Measurements from ENCODE around the gene SLC4A9. TPM values are rescaled to one million over a fixed set of nuclear protein-coding genes. Genes with fewer than 3 reads are reported as not detected.

Gene SLC4A9
- under 1 TPM; 0.07 to 0.56 TPM for total RNA-seq

GRCh38 chr5:140360101-140360500 is at the start of gene SLC4A9:
SLC4A9 (plus strand) TSS chr5:140360194; CDS start chr5:140360237, 43 bp downstream.
- Mint-ChIP-seq H3K4me1 (ENCODE audit: low read depth) (peaks cover 14% of the 10 kb centered on the region), H3K4me3 (no peak within 1 kb of the TSS), H3K27me3 (ENCODE audit: low read depth) (no peaks in the 10 kb centered on the region), H3K36me3 (ENCODE audit: insufficient read depth in 2 of 2) (no peaks in the 10 kb centered on the region), H3K27ac (no peak within 1 kb of the TSS), H3K9me3 (no peaks in the 10 kb centered on the region)
- DNase-seq (no peak), ATAC-seq (replicated peaks in 1 of 2) (no peak)

GRCh38 chr5:140310434-140310833 is 49.6 kb upstream of the SLC4A9 start:
- Mint-ChIP-seq H3K9me3 (no peaks in the 10 kb centered on the region), H3K4me1 (ENCODE audit: low read depth) (no peaks in the 10 kb centered on the region), H3K27me3 (ENCODE audit: low read depth) (no peaks in the 10 kb centered on the region), H3K4me3 (no peak overlapping the region), H3K27ac (no peak overlapping the region), H3K36me3 (ENCODE audit: insufficient read depth in 2 of 2) (no peaks in the 10 kb centered on the region)
- no peak for DNase-seq
- ATAC-seq (replicated peaks in 1 of 2), result no peak

- Mint-ChIP-seq H3K4me1 (ENCODE audit: low read depth) (no peaks in the 10 kb centered on the region), H3K4me3 (no peak overlapping the region), H3K27me3 (ENCODE audit: low read depth) (no peaks in the 10 kb centered on the region), H3K36me3 (ENCODE audit: insufficient read depth in 2 of 2) (no peaks in the 10 kb centered on the region), H3K9me3 (no peaks in the 10 kb centered on the region), H3K27ac (no peak overlapping the region)
- no peak for ATAC-seq (replicated peaks in 1 of 2)
- no peak for DNase-seq
Measured at GRCh38 chr5:140311011-140311467, 49.0 kb upstream of the SLC4A9 start.

- Mint-ChIP-seq H3K4me3 (no peak overlapping the region), H3K27ac (no peak overlapping the region), H3K27me3 (ENCODE audit: low read depth) (no peaks in the 10 kb centered on the region), H3K9me3 (no peaks in the 10 kb centered on the region), H3K36me3 (ENCODE audit: insufficient read depth in 2 of 2) (no peaks in the 10 kb centered on the region), H3K4me1 (ENCODE audit: low read depth) (no peaks in the 10 kb centered on the region)
- DNase-seq (no peak), ATAC-seq (replicated peaks in 1 of 2) (no peak)
Measured at GRCh38 chr5:140312067-140312790, 47.8 kb upstream of the SLC4A9 start.

- Mint-ChIP-seq H3K4me1 (ENCODE audit: low read depth) (no peaks in the 10 kb centered on the region), H3K27me3 (ENCODE audit: low read depth) (no peaks in the 10 kb centered on the region), H3K36me3 (ENCODE audit: insufficient read depth in 2 of 2) (no peaks in the 10 kb centered on the region), H3K27ac (no peak overlapping the region), H3K9me3 (no peaks in the 10 kb centered on the region), H3K4me3 (no peak overlapping the region)
- DNase-seq, result no peak
- ATAC-seq (replicated peaks in 1 of 2), result no peak
Measured at GRCh38 chr5:140312791-140313189, 47.2 kb upstream of the SLC4A9 start.

GRCh38 chr5:140317859-140318258 is 42.1 kb upstream of the SLC4A9 start:
- no peaks in the 10 kb centered on the region for H3K9me3 Mint-ChIP-seq
- H3K4me3 Mint-ChIP-seq, result no peak overlapping the region
- H3K27ac Mint-ChIP-seq, result no peak overlapping the region
- ATAC-seq (replicated peaks in 1 of 2) (no peak), DNase-seq (no peak)
- no peaks in the 10 kb centered on the region for H3K27me3 Mint-ChIP-seq (ENCODE audit: low read depth)
- H3K36me3 Mint-ChIP-seq (ENCODE audit: insufficient read depth in 2 of 2), result no peaks in the 10 kb centered on the region
- no peaks in the 10 kb centered on the region for H3K4me1 Mint-ChIP-seq (ENCODE audit: low read depth)

- Mint-ChIP-seq H3K4me3 (no peak overlapping the region), H3K36me3 (ENCODE audit: insufficient read depth in 2 of 2) (no peaks in the 10 kb centered on the region), H3K27ac (no peak overlapping the region), H3K4me1 (ENCODE audit: low read depth) (no peaks in the 10 kb centered on the region), H3K9me3 (no peaks in the 10 kb centered on the region), H3K27me3 (ENCODE audit: low read depth) (no peaks in the 10 kb centered on the region)
- DNase-seq (no peak), ATAC-seq (replicated peaks in 1 of 2) (no peak)
Measured at GRCh38 chr5:140318792-140319191, 41.2 kb upstream of the SLC4A9 start.

GRCh38 chr5:140319833-140320232 is 40.2 kb upstream of the SLC4A9 start:
- ATAC-seq (replicated peaks in 1 of 2), result no peak
- Mint-ChIP-seq H3K4me3 (no peak overlapping the region), H3K9me3 (no peaks in the 10 kb centered on the region), H3K27me3 (ENCODE audit: low read depth) (no peaks in the 10 kb centered on the region), H3K36me3 (ENCODE audit: insufficient read depth in 2 of 2) (no peaks in the 10 kb centered on the region), H3K4me1 (ENCODE audit: low read depth) (peaks cover 8% of the 10 kb centered on the region), H3K27ac (no peak overlapping the region)
- no peak for DNase-seq

GRCh38 chr5:140321796-140322195 is 38.2 kb upstream of the SLC4A9 start:
- H3K27me3 Mint-ChIP-seq (ENCODE audit: low read depth), result no peaks in the 10 kb centered on the region
- no peaks in the 10 kb centered on the region for H3K9me3 Mint-ChIP-seq
- no peak overlapping the region for H3K27ac Mint-ChIP-seq
- H3K36me3 Mint-ChIP-seq (ENCODE audit: insufficient read depth in 2 of 2), result no peaks in the 10 kb centered on the region
- peaks cover 10% of the 10 kb centered on the region for H3K4me1 Mint-ChIP-seq (ENCODE audit: low read depth)
- no peak overlapping the region for H3K4me3 Mint-ChIP-seq
- no peak for ATAC-seq (replicated peaks in 1 of 2)
- no peak for DNase-seq

GRCh38 chr5:140322751-140323731 is 37.0 kb upstream of the SLC4A9 start:
- no peak overlapping the region for H3K27ac Mint-ChIP-seq
- ATAC-seq (replicated peaks in 1 of 2), result no peak
- no peaks in the 10 kb centered on the region for H3K27me3 Mint-ChIP-seq (ENCODE audit: low read depth)
- peaks cover 10% of the 10 kb centered on the region for H3K4me1 Mint-ChIP-seq (ENCODE audit: low read depth)
- H3K4me3 Mint-ChIP-seq, result no peak overlapping the region
- H3K36me3 Mint-ChIP-seq (ENCODE audit: insufficient read depth in 2 of 2), result no peaks in the 10 kb centered on the region
- no peak for DNase-seq
- H3K9me3 Mint-ChIP-seq, result no peaks in the 10 kb centered on the region

- no peak for DNase-seq
- Mint-ChIP-seq H3K27me3 (ENCODE audit: low read depth) (no peaks in the 10 kb centered on the region), H3K36me3 (ENCODE audit: insufficient read depth in 2 of 2) (no peaks in the 10 kb centered on the region), H3K27ac (no peak overlapping the region), H3K4me1 (ENCODE audit: low read depth) (peaks cover 10% of the 10 kb centered on the region), H3K9me3 (no peaks in the 10 kb centered on the region), H3K4me3 (no peak overlapping the region)
- ATAC-seq (replicated peaks in 1 of 2), result no peak
Measured at GRCh38 chr5:140324041-140324600, 35.9 kb upstream of the SLC4A9 start.

- no peaks in the 10 kb centered on the region for H3K9me3 Mint-ChIP-seq
- H3K36me3 Mint-ChIP-seq (ENCODE audit: insufficient read depth in 2 of 2), result no peaks in the 10 kb centered on the region
- DNase-seq (no peak), ATAC-seq (replicated peaks in 1 of 2) (no peak)
- no peak overlapping the region for H3K4me3 Mint-ChIP-seq
- no peaks in the 10 kb centered on the region for H3K27me3 Mint-ChIP-seq (ENCODE audit: low read depth)
- H3K4me1 Mint-ChIP-seq (ENCODE audit: low read depth), result peaks cover 10% of the 10 kb centered on the region
- H3K27ac Mint-ChIP-seq, result no peak overlapping the region
Measured at GRCh38 chr5:140324617-140325241, 35.3 kb upstream of the SLC4A9 start.

- ATAC-seq (replicated peaks in 1 of 2) (no peak), DNase-seq (no peak)
- Mint-ChIP-seq H3K36me3 (ENCODE audit: insufficient read depth in 2 of 2) (no peaks in the 10 kb centered on the region), H3K9me3 (no peaks in the 10 kb centered on the region), H3K4me1 (ENCODE audit: low read depth) (peaks cover 10% of the 10 kb centered on the region), H3K27ac (no peak overlapping the region), H3K4me3 (no peak overlapping the region), H3K27me3 (ENCODE audit: low read depth) (no peaks in the 10 kb centered on the region)
Measured at GRCh38 chr5:140325486-140325885, 34.5 kb upstream of the SLC4A9 start.

All from activated T-cell treated with anti-CD3 and anti-CD28 coated beads, Interleukin-2, amount 50 U/mL, for 72 hours (primary cell).